ENCODE measurements around the gene TOM1L2. TPM values are rescaled to one million over a fixed set of nuclear protein-coding genes. Genes with fewer than 3 reads are reported as not detected.

Gene TOM1L2
- total RNA-seq, 2 experiments from 2014 or later: 11.3 to 11.9 TPM

DNA sequence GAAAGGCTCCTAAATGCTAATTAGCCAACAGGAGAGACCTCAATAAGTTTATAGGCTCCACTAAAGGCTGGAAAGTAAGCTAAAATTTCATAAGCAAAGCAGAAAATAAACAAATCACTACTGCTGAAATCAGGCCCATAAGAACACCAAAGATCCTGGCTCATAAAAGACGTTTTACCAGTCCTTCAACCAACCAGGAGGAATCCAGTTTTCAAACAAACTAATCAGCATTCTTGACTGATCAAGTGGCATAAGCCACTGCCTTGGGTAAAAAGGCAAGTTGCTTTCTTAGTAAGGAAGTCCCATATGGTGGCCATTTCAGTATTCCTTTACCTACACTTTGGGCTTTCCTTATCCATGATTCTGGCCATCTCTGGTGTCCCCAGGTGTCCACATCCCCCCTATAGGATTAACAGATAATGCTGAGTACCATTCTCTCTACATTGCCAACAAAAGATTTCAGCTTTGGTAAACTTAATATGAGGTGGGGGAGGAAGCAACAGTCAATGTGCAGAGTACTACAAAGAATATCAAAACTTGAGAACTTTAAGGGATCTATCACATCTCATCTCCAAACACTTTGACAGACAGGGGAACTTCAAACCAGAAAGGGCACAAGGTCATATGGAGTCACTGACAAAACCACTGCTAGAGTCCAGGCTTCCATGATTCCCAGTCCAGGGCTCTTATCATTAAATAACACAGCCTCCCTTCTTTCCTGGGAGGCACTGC lies 1.3 kb downstream of the TOM1L2 start:
- peaks cover 52% of the 10 kb centered on the region for H3K4me1 Mint-ChIP-seq
- intact Hi-C loops (cut with DNase I, micrococcal nuclease): no loop called here
- ATAC-seq (no peak), DNase-seq (no peak)
- no peaks in the 10 kb centered on the region for H3K36me3 Mint-ChIP-seq (ENCODE audit: low read depth)
- H3K27me3 Mint-ChIP-seq: no peaks in the 10 kb centered on the region
- H3K4me3 Mint-ChIP-seq: peak overlapping the region; percentile 72
- H3K27ac Mint-ChIP-seq: peak overlapping the region; percentile 67
- no peaks in the 10 kb centered on the region for H3K9me3 Mint-ChIP-seq (ENCODE audit: low read depth)
- POLR2A ChIA-PET: interaction anchor here (0.5 kb wide), 1 partner anchor 116 kb away, joined by 3 read pairs; no protein-coding TSS in a partner anchor
- CTCF ChIA-PET: interaction anchor here (1.3 to 1.7 kb wide), 2 partner anchors 11 to 24 kb away, joined by 3 to 5 read pairs; no protein-coding TSS in a partner anchor

DNA sequence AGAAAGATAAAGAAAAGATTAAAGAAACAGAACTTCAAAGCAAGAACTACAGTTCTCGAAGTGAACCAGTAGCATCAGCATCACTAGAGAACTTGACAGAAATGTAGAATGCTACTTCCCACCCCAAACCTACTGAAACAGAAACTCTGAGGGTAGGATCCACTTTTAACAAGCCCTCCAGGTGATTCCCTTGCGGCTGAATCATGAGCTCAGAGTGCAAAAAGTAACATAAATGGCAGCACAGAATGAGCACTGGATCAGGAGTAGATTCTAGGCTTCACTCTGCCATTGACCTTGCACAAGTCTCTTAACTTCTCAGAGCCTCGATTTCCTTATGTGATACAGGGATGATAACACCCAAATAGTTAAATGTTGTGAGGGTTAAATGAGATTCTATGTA lies 5.8 kb downstream of the TOM1L2 start:
- intact Hi-C loops (cut with DNase I, micrococcal nuclease): no loop called here
- peak; percentile 51 for DNase-seq
- ChIA-PET CTCF (interaction anchor here (1.0 to 1.7 kb wide), 2 partner anchors 8 to 22 kb away, joined by 3 to 5 read pairs; no protein-coding TSS in a partner anchor), POLR2A (interaction anchor here (0.5 to 1.0 kb wide), 3 partner anchors 8 to 215 kb away, joined by 3 read pairs; no protein-coding TSS in a partner anchor)
- Mint-ChIP-seq H3K4me1 (peaks cover 63% of the 10 kb centered on the region), H3K4me3 (peak overlapping the region; percentile 8), H3K9me3 (ENCODE audit: low read depth) (no peaks in the 10 kb centered on the region), H3K36me3 (ENCODE audit: low read depth) (peaks cover 2% of the 10 kb centered on the region), H3K27ac (peak overlapping the region; percentile 39), H3K27me3 (no peaks in the 10 kb centered on the region)
- ATAC-seq: peak; percentile 95

DNA sequence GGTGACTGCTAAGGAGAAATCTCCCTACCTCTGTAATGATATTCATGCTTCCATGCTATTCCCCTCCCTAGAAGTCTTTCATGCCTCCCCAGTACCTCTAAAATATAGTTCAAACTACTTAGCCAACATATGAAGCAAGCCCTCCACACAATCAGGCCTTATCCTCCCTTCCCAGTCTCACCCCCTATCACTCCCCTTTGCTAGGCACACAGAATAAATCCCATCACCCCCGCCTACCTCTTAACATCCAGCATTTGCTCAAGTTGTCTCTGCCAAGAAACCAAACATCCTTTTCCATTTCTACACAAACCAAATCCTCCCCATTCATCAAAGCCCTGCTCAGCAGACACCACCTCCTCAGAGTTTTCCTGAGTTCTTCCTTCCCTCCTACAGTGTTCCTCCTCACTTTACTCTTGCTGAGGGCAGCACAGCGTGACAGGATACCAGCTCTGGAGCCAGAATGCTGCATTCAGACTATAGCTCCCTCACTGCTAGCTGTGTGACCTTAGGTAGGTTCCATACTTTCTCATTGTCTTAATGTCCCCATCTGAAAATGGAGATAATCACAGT lies 7.0 kb downstream of the TOM1L2 start:
- H3K4me3 Mint-ChIP-seq: no peak overlapping the region
- intact Hi-C loops (cut with DNase I, micrococcal nuclease): no loop called here

DNA sequence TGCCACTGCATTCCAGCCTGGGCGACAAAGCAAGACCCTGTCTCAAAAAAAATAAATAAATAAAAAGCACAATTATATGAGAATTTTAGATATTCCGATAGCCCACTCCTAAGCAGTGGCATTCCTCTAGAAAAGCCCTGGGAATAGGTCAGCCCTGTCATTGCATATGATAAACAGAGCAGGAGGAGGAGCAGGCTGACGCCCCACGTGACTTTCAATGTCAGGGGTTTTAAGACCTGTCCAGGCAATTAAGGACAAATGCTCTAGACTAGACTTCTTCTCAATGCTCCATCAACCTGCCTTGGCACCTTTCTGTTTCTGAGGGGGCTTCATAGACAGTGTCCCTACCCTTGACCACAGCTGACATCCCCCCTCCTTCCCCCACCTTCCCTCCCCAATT lies 7.5 kb downstream of the TOM1L2 start:
- H3K9me3 Mint-ChIP-seq (ENCODE audit: low read depth): no peaks in the 10 kb centered on the region
- intact Hi-C loops (cut with DNase I, micrococcal nuclease): loop anchor here in 1 of 2 experiments (5.0 kb wide), 1 partner anchor 1547 kb away; the partner anchor contains the start of gene TRPV2
- DNase-seq (no peak), ATAC-seq (no peak)
- peaks cover 2% of the 10 kb centered on the region for H3K36me3 Mint-ChIP-seq (ENCODE audit: low read depth)
- peaks cover 66% of the 10 kb centered on the region for H3K4me1 Mint-ChIP-seq
- POLR2A ChIA-PET: no interaction called here
- CTCF ChIA-PET: no interaction called here
- no peak overlapping the region for H3K27ac Mint-ChIP-seq
- H3K27me3 Mint-ChIP-seq: no peaks in the 10 kb centered on the region
- no peak overlapping the region for H3K4me3 Mint-ChIP-seq

More for the DNA sequence above, 7.0 kb downstream of the TOM1L2 start:
- Mint-ChIP-seq H3K4me1 (peaks cover 63% of the 10 kb centered on the region), H3K27ac (no peak overlapping the region), H3K9me3 (ENCODE audit: low read depth) (no peaks in the 10 kb centered on the region), H3K36me3 (ENCODE audit: low read depth) (peaks cover 2% of the 10 kb centered on the region), H3K27me3 (no peaks in the 10 kb centered on the region)
- ChIA-PET CTCF (interaction anchor here (0.6 to 1.7 kb wide), 2 partner anchors 17 to 21 kb away, joined by 3 to 5 read pairs; no protein-coding TSS in a partner anchor), POLR2A (no interaction called here)
- DNase-seq (no peak), ATAC-seq (no peak)

DNA sequence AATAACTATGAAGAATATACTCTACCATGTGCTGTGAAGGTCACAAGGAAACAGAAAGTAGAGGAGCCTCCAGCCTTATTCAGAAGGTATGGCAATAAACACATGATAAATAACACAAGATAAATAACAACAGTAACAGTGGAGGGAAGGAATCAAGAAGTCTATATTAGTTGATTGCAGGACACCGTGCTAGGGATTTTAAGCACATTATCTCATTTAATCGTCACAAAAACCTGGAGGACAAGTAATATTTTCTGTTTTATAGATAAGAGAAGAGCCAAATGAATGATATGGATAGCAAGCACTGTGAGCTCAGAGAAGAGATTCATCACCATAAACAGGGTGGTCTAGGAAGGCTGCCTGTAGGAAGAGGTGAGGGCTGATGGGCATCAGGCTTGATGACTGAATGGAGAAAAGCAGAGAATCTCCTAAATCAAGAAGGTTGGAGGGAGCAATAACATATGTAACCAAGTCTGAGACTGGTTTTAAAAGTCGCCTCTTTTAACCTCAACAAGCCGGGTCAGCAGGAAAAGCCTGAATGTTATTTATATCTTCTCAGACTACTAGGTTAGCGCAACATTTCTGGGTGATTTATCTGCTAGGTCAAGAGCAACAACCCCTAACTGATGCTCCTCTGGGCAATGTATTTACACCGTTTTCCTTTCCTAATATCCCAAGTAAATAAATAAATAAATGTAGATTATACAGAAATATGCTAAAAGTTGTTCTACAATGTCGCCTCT lies 8.3 kb downstream of the TOM1L2 start:
- ATAC-seq (no peak), DNase-seq (no peak)
- intact Hi-C loops (cut with DNase I, micrococcal nuclease): loop anchor here in 1 of 2 experiments (5.0 kb wide), 1 partner anchor 1547 kb away; the partner anchor contains the start of gene TRPV2
- ChIA-PET CTCF (no interaction called here), POLR2A (no interaction called here)
- Mint-ChIP-seq H3K36me3 (ENCODE audit: low read depth) (peaks cover 2% of the 10 kb centered on the region), H3K4me3 (no peak overlapping the region), H3K4me1 (peaks cover 70% of the 10 kb centered on the region), H3K9me3 (ENCODE audit: low read depth) (no peaks in the 10 kb centered on the region), H3K27me3 (no peaks in the 10 kb centered on the region), H3K27ac (no peak overlapping the region)

DNA sequence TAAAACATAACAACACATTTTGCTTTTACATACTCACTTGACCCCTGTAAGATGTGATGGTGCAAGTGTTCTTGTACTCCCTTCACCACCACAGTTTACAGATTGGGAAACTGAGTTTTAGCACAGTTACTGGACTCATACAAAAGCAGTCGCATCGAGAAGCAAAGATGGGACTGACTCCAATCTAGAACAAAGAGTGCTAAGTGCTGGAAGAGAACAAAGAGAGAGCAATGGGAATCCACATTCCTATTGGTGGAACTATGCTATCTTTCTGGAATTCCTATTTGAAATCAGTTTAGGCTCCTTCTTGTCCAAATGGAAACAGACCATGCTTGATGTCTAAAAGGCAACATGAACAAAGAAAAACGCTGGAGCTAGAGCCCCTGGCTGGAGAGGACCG lies 9.1 kb downstream of the TOM1L2 start:
- no peak overlapping the region for H3K4me3 Mint-ChIP-seq
- H3K27me3 Mint-ChIP-seq: no peaks in the 10 kb centered on the region
- ChIA-PET CTCF (interaction anchor here (1.4 kb wide), 1 partner anchor 44 kb away, joined by 4 read pairs; no protein-coding TSS in a partner anchor), POLR2A (no interaction called here)
- ATAC-seq: no peak
- H3K9me3 Mint-ChIP-seq (ENCODE audit: low read depth): no peaks in the 10 kb centered on the region
- H3K36me3 Mint-ChIP-seq (ENCODE audit: low read depth): peaks cover 2% of the 10 kb centered on the region
- no peak for DNase-seq
- peaks cover 73% of the 10 kb centered on the region for H3K4me1 Mint-ChIP-seq
- intact Hi-C loops (cut with DNase I, micrococcal nuclease): loop anchor here in 1 of 2 experiments (5.0 kb wide), 1 partner anchor 1546 kb away; the partner anchor contains the start of gene TRPV2
- H3K27ac Mint-ChIP-seq: no peak overlapping the region

DNA sequence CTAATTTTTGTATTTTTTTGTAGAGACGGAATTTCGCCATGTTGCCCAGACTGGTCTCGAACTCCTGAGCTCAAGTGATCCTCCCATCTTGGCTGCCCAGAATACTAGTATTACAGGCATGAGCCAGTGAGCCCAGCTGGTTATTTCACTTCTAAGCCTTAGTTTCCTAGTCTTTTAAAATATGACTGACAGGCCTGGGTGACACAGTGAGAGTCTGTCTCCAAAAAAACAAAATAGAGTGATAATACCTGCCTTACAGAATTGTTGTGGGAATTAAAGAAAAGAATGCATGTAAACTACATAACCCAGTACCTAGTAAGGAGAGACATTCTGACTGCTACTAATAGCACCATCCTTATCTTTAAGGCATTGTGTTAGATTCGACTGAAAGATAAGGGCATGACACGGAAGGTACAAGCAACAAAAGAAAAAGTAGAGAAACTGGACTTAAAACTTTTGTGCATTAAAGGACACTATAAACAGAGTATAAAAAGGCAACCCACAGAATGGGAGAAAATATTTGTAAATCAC lies 11.6 kb downstream of the TOM1L2 start:
- Mint-ChIP-seq H3K4me1 (peaks cover 68% of the 10 kb centered on the region), H3K4me3 (peak overlapping the region; percentile 71), H3K27me3 (no peaks in the 10 kb centered on the region), H3K9me3 (ENCODE audit: low read depth) (peaks cover 2% of the 10 kb centered on the region), H3K36me3 (ENCODE audit: low read depth) (peaks cover 7% of the 10 kb centered on the region), H3K27ac (peak overlapping the region; percentile 95)
- CTCF ChIA-PET: interaction anchor here (0.6 to 2.0 kb wide), 9 partner anchors 10 to 228 kb away, joined by 3 to 10 read pairs (median 4); partner anchors contain the start of genes DRC3 and TOM1L2
- ATAC-seq (no peak), DNase-seq (no peak)
- intact Hi-C loops (cut with DNase I, micrococcal nuclease): loop anchor here in 1 of 2 experiments (2.0 to 5.0 kb wide), 2 partner anchors 210 to 1543 kb away; partner anchors contain the start of gene TRPV2
- POLR2A ChIA-PET: interaction anchor here (0.6 to 1.2 kb wide), 2 partner anchors 7 to 54 kb away, joined by 3 read pairs; no protein-coding TSS in a partner anchor

DNA sequence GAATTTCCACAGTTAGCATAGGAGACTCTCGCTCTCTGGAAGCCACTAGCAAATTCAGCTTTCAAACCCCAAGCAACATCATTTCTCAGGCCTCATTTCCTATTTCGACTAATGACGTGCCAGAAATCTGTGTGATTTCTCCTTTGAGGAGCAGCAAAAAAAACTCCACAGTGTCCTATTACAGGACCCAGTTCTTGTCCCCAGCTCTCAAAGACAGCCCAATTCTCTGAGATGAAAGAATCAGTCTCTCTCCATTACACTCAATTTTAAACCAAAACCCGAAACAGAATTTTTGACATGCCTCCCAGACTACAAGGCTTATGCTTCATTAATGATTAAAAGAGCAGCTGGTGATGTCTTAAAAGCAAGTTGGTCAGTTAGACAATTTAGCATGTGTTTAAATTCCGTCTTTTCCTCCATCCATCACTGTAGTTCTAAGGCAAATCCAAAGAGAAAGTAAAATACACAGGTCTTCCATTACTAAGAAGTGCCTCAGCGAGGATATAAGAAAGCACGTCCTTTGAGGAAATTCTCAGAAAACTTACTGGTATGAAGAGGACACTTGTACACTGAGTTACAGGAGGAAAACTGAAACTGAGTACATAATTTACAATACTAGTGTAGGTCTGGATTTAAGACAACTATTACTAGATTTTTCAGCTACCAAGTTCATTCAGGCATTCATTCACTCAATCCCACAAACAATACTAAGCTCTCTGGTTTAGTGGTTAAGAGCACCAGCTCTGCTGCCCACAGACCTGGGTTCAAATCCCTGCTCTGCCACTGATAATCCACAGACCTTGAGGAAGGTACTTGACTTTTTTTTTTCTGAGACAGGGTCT lies 12.5 kb downstream of the TOM1L2 start:
- POLR2A ChIA-PET: interaction anchor here (0.6 to 2.6 kb wide), 3 partner anchors 8 to 55 kb away, joined by 3 to 19 read pairs (median 3); partner anchors contain the start of genes DRC3 and TOM1L2
- peak; percentile 67 for DNase-seq
- Mint-ChIP-seq H3K27ac (peak overlapping the region; percentile 95), H3K9me3 (ENCODE audit: low read depth) (peaks cover 2% of the 10 kb centered on the region), H3K4me1 (peaks cover 69% of the 10 kb centered on the region), H3K36me3 (ENCODE audit: low read depth) (peaks cover 10% of the 10 kb centered on the region), H3K4me3 (peak overlapping the region; percentile 71), H3K27me3 (no peaks in the 10 kb centered on the region)
- intact Hi-C loops (cut with DNase I, micrococcal nuclease): loop anchor here in 1 of 2 experiments (1.0 to 5.0 kb wide), 5 partner anchors 128 to 1542 kb away; partner anchors contain the start of genes ALKBH5, DRG2, RAI1 and TRPV2
- peak; percentile 61 for ATAC-seq
- CTCF ChIA-PET: interaction anchor here (0.6 to 2.0 kb wide), 10 partner anchors 11 to 119 kb away, joined by 3 to 10 read pairs (median 4); partner anchors contain the start of genes DRC3 and TOM1L2

DNA sequence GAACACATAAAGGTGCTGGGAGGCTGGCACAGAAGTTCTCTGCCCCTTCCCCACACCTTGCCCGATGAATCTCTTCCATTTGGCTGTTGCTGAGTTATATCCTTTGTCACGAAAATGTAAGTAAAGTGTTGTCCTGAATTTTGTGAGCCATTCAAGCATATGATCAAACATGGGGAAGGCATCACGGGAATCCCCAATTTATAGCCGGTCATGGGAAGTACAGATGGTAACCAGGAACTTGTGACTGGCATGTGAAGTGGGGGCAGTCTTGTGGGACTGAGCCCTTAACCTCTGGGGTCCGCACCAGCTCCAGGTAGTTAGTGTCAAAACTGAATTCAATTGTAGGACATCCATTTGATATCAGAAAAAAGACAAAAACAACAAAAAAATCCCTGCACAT lies 13.2 kb downstream of the TOM1L2 start:
- Mint-ChIP-seq H3K4me3 (peak overlapping the region; percentile 71), H3K27me3 (no peaks in the 10 kb centered on the region), H3K4me1 (peaks cover 69% of the 10 kb centered on the region), H3K27ac (peak overlapping the region; percentile 95), H3K36me3 (ENCODE audit: low read depth) (peaks cover 10% of the 10 kb centered on the region), H3K9me3 (ENCODE audit: low read depth) (peaks cover 2% of the 10 kb centered on the region)
- DNase-seq (no peak), ATAC-seq (no peak)
- POLR2A ChIA-PET: interaction anchor here (1.0 to 2.6 kb wide), 3 partner anchors 7 to 79 kb away, joined by 3 to 19 read pairs (median 3); partner anchors contain the start of genes DRC3 and TOM1L2
- intact Hi-C loops (cut with DNase I, micrococcal nuclease): loop anchor here (1.0 to 2.0 kb wide), 9 partner anchors 11 to 278 kb away; partner anchors contain the start of genes DRC3 (in 2 of the 2), TOM1L2 (in 2 of the 2), ALKBH5 (in 1 of the 2) and ATPAF2 (in 1 of the 2)
- CTCF ChIA-PET: interaction anchor here (0.6 to 2.0 kb wide), 9 partner anchors 7 to 75 kb away, joined by 3 to 10 read pairs (median 4); partner anchors contain the start of genes DRC3 and TOM1L2

DNA sequence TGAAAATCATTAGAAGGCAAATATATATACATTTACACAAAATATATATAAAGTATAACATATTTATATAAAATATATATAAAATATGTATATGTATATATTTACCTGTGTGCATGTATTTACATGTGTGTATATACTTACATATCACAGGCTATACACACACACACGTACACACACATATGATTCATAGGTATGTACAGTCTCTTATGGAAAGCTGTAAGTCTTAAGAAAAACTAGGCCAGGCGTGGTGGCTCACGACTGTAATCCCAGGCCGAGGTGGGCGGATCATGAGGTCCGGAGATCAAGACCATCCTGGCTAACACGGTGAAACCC lies 14.7 kb downstream of the TOM1L2 start:
- DNase-seq: no peak

More for the DNA sequence above, 14.7 kb downstream of the TOM1L2 start:
- Mint-ChIP-seq H3K36me3 (ENCODE audit: low read depth) (peaks cover 10% of the 10 kb centered on the region), H3K9me3 (ENCODE audit: low read depth) (peaks cover 2% of the 10 kb centered on the region), H3K4me3 (peak overlapping the region; percentile 35), H3K4me1 (peaks cover 68% of the 10 kb centered on the region), H3K27ac (peak overlapping the region; percentile 95), H3K27me3 (no peaks in the 10 kb centered on the region)
- intact Hi-C loops (cut with DNase I, micrococcal nuclease): no loop called here
- ChIA-PET POLR2A (interaction anchor here (0.7 to 2.6 kb wide), 3 partner anchors 15 to 103 kb away, joined by 3 to 19 read pairs (median 3); partner anchors contain the start of genes DRC3 and TOM1L2), CTCF (interaction anchor here (0.7 to 1.4 kb wide), 8 partner anchors 12 to 173 kb away, joined by 3 to 5 read pairs (median 4); partner anchors contain the start of genes DRC3 and TOM1L2)
- ATAC-seq: no peak
